ENCODE data around the gene NAXE.

GRCh38 chr1:156574039-156574633 lies 17.4 kb upstream of the NAXE start:
- TF ChIP-seq CTCF (IDR thresholded peaks at IDR 0.05; ENCODE audit: borderline replicate concordance, extremely low read depth, low read length, poor library complexity, severe bottlenecking) = peak; percentile 20
- no peak for TF ChIP-seq EZH2 (IDR thresholded peaks at IDR 0.05; ENCODE audit: borderline replicate concordance, low read depth, low read length, severe bottlenecking)
